NOMO-1 treated with DMSO at 0.1 percent for 48 hours (cell line): ENCODE results near the gene LCE1C.

Experiments
- DNase-seq: peaks from one replicate; lab custom pipeline; 2025; ENCODE audit not compliant: unreplicated experiment; lab: John Stamatoyannopoulos, UW

The LCE1C gene

GRCh38 chr1:152806576-152806975 is at the start of gene LCE1C:
Gene LCE1C, minus strand, starts transcription at chr1:152806651. Its CDS starts 1,173 bp downstream, at chr1:152805478.
- no peak for DNase-seq

DNA sequence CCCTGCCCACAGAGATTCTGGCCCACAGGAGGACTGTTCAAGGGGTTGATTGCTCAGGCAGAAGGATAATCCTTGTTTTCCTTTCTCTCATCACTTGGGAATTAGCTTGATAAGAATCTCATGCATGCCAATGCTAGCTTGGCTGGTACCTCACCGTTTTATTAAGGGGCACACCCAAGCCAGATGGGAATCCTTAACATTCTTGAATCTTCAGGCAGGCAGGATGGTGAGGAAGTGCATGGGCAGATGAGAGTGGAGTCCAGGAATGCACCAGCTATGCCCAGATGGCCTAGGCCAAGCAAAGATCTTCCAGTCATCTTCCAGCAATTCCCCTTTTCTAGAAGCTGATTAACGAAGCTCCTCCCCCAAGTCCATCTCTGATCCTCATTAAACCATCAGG is 49.2 kb upstream of the LCE1C start:
- DNase-seq, result no peak

DNA sequence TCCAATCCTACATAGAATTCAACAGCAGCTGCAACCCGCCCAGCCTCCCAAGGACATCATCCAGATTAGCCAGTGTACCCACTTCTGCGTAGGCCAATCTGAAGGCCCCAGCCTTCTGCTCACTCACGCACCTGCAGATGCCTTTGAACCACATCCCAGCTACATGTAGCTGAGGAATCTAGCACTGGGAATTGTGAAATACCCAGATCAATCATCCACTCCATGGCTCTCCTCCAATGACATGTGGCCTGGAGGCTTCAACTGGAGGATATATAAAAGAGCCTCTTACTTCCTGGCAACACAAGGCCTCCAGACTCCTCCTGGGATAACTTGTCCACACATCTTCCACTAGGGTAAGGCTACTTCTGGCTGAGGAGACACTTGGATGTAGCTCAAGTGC is 36.1 kb upstream of the LCE1C start, which contains the start of gene LCE6A:
Gene LCE6A (plus strand): TSS at position 301 of the 400 bp plus-strand sequence. CDS start 665 bp downstream, outside the sequence.
- no peak for DNase-seq

DNA sequence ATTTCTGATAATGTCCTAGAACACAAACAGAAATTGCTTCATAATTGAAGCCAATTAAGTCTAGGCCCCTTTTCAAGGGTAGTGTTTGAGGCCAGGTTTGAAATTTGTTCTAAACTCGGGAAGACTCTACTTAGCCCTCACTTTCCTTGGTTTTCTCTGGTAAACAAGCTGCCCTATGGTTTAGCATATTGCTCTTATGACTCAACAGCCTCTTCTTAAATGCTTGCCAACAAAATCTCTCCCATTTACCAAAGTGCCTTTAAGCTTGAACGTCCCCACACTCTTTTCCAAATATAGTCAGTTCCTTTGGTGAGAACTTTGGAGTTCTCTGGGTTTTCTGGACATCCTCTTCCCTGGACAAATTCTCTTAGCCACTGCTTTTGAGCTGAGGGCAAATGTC is 30.4 kb upstream of the LCE1C start:
- DNase-seq, result no peak

DNA sequence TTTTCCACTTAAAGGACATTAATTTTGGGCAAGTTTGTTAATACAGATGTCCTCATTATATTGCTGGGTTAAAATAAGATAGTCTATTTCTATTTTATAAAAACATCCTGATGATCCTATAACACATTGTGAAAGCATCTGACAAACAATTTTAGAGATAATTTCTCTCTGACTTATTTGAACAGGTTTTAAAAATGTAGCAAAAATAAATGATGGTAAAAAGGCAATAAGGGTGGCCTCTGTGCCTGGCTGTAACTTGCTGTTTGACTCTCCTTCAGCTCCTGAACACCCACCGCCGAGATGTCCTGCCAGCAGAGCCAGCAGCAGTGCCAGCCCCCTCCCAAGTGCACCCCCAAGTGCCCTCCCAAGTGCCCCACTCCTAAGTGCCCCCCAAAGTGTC is 20.7 kb upstream of the LCE1C start, which contains the start of gene LCE1A:
Gene LCE1A (plus strand): TSS at position 301 of the 400 bp plus-strand sequence. CDS start 0 bp downstream, at position 301.
- no peak for DNase-seq

DNA sequence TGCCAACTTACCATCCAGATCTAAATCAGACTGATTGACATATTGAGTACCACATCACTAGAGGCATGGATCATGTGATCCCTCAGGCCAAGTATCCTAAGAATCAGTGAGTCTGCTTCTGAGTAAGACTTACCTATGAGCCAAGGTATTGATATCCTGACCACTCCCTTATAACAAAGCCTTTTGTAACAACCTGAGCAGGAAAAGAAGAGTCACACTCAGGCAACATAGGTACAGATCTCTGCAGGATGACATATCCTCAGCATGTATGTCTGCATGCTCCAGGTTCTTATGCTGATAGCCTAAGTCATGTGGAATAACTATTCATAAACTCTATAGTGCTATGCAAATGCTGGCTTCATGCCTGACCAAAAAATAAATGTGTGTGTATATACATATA is 18.5 kb upstream of the LCE1C start:
- DNase-seq, result no peak

DNA sequence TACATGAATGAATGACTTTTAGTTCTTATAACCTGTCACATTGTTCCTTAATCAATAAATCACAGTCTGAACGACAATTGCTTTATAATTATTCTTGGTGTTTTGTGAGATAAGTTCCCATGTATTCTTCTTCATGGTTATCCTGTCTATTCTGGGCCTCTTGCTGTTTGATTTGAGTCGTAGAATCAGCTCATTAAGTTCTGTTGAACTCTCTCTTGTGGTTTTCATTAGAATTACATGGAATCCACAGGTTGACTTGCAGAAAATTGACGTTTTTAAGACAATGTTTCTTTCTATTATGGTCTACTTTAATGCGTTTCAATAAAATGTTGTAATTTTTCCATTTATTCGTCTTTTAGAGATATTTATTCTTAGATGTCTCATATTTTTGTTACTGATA is 16.8 kb upstream of the LCE1C start:
- DNase-seq, result no peak

GRCh38 chr1:152817309-152817708 is 10.9 kb upstream of the LCE1C start:
- DNase-seq, result no peak

- DNase-seq, result no peak
These were observed 5.2 kb upstream of the LCE1C start, which contains the start of gene LCE1B for GRCh38 chr1:152811671-152812070. Gene LCE1B, plus strand, starts transcription at chr1:152811971. Its CDS starts 476 bp downstream, at chr1:152812447.

GRCh38 chr1:152811050-152811449 is 4.6 kb upstream of the LCE1C start:
- no peak for DNase-seq

DNA sequence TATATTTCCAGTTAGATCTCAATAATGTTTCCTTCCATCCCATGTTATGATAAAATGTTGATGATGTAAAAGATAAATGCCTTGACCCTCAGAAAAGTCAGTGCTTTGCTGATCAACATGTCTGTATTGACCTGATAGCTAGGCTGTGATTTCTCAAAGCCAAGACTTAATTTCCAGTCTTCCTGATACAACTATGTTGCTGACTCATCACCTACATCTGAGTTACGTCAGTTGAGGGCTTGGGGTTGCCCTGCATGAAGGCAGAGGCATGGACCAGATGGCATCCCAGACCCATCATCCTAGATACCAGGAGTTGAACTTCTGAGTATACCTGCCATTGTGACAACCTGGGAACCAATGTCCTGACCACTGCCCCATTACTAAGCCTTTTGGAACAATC is 5.1 kb downstream of the LCE1C start:
- DNase-seq, result no peak

DNA sequence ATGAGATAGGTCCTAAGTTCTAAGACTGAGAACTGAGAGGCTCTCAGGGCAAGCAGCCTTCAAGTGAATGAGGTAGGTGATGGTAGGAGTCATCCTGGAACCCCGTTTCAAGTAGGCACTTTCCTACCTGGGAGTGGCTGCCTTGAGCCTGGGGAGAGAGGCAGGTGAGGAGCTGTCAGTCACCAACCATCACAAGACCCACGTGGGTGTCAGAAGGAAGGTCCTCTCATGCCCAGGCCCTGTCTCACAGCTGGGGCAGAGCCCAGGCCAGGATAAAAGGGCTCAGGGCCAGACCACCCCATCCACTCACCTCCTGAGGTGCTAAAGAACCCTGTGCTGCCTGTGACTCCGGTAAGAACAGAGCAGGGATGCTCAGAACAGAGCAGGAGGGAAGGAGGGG is 10.0 kb downstream of the LCE1C start, which contains the start of gene LCE1D:
Gene LCE1D (plus strand): TSS at position 301 of the 400 bp plus-strand sequence. CDS start 1,074 bp downstream, outside the sequence.
- no peak for DNase-seq

GRCh38 chr1:152795686-152796085 is 10.8 kb downstream of the LCE1C start:
- DNase-seq, result no peak

DNA sequence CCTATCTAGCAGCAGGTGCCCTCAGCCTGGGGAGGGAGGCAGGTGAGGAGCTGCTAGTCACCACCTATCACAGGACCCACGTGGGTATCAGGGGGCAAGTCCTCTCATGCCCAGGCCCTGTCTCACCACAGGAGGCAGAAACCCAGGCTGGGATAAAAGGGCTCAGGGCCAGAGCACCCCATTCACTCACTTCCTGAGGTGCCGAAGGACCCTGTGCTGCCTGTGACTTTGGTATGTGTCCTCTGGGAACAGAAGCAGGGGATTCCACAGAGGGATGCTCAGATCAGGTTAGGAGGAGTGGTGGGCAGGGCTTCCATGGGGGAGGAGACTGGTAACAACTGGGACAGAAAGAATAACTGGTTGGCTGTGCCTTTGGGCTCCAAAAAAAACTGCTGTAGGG is 20.4 kb downstream of the LCE1C start, which contains the start of gene LCE1E:
Gene LCE1E (plus strand): TSS at position 181 of the 400 bp plus-strand sequence. CDS start 1,043 bp downstream, outside the sequence.
- DNase-seq, result no peak

GRCh38 chr1:152783095-152783494 is 23.4 kb downstream of the LCE1C start:
- DNase-seq, result no peak

DNA sequence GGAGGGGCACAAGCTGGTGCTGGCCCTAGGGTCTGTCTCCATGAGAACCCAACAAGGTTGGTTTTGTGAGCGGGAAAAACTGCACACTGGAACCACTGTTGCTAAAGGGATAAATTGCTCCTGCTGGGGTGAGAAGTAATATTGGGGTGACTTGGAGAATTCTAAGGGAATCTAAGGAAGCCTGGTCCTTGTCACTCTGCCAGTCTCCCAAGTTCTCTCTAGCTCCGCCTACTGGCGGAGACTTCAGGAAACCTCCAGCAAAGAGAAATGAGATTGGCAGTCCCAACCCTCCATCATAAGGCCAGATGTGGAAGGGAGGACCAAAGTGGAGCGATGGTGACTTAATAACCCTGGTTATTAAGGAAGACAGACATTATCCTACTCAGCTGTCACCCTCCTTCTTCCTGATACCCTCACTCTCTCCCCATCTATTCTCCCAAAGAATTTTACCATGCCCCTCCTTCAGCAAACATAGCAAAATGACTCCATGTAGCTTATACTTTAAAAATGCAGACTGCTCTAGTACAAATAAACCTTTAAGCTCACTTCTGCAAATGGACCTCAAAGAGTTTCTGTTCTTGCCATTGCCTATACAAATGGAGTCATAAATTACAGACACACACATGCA is 28.8 kb downstream of the LCE1C start:
- DNase-seq, result no peak

- DNase-seq, result no peak
These were observed 30.1 kb downstream of the LCE1C start for GRCh38 chr1:152776361-152776760.

- DNase-seq, result no peak
These were observed 31.6 kb downstream of the LCE1C start, which contains the start of gene LCE1F for GRCh38 chr1:152774875-152775274. Gene LCE1F, plus strand, starts transcription at chr1:152775140. Its CDS starts 1,232 bp downstream, at chr1:152776372.

DNA sequence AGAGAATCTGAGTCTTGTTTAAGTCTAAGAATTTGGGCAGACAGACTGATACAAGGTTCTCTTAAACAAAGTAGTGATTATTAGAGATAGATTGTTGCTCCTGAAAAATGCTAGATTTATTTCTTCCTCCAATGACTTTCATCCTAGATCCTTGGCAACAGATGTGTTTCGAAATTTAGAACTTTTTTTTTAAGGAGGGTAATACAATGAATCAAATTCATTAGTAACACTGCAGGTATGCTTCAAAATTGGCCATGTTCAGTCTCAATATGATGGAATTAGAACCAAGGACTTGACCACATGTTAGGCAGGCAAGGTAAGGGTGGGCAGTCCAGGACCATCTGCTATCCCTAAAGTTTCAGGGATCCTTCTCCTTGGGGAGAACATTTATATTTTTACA is 36.0 kb downstream of the LCE1C start:
- DNase-seq, result no peak

GRCh38 chr1:152768847-152769533 is 37.5 kb downstream of the LCE1C start:
- DNase-seq, result no peak

DNA sequence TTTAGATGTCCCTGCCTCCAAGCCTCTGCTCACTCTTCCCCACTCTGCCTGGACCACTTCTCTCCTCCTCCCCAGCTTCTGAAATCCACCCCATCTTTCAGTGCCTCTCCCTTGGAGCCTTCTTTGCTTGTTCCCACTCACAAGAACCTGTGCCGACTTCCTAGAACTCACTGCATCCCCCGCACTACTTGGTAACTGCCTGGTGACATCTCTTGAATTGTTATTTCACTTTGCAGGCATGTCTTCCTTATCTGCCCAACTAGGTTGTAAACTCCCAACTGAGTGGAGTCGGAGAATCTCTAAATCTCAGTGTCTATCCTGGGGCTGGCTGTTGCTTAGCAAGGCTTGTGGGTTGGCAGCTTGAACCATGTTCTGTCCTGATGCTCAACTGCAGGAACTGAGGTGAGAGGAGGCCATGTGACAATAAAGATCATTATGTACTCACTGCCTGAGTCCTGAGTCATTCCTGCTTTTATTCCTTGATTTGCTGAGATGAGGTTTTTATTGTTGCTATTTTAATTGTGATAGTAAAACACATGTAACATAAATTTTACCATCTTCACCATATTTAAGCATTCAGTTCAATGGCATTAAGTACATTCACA is 44.7 kb downstream of the LCE1C start:
- DNase-seq, result no peak
